NCI-H2107 (cell line): Measurements from ENCODE around the gene KRTAP16-1.
"Not testable (repeated sequence)": the region's sequence is repeated elsewhere in the genome, so short reads cannot be mapped to it uniquely, and the experiment has no call there.

ENCODE experiments used
- DNase-seq: peaks from one replicate; lab custom pipeline; 2025; lab: John Stamatoyannopoulos, UW

The KRTAP16-1 gene, protein sequence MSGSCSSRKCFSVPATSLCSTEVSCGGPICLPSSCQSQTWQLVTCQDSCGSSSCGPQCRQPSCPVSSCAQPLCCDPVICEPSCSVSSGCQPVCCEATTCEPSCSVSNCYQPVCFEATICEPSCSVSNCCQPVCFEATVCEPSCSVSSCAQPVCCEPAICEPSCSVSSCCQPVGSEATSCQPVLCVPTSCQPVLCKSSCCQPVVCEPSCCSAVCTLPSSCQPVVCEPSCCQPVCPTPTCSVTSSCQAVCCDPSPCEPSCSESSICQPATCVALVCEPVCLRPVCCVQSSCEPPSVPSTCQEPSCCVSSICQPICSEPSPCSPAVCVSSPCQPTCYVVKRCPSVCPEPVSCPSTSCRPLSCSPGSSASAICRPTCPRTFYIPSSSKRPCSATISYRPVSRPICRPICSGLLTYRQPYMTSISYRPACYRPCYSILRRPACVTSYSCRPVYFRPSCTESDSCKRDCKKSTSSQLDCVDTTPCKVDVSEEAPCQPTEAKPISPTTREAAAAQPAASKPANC

DNA sequence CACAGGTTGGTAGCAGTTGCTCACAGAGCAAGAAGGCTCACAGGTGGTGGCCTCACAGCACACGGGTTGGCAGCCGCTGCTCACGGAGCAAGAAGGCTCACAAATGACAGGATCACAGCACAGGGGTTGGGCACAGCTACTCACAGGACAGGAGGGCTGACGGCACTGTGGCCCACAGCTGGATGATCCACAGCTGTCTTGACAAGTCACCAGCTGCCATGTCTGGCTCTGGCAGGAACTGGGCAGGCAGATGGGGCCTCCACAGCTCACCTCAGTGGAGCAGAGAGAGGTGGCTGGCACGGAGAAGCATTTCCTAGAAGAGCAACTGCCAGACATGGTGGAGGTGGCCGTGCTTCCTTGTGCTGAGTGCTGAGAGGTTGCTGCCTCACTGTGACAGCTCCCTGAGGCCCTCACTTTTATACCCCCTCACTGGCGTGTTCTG is at the start of gene KRTAP16-1:
Gene KRTAP16-1, minus strand, starts transcription at position 392 of the 442 bp plus-strand sequence. Its CDS starts 56 bp downstream, at position 336.
- no peak for DNase-seq

DNA sequence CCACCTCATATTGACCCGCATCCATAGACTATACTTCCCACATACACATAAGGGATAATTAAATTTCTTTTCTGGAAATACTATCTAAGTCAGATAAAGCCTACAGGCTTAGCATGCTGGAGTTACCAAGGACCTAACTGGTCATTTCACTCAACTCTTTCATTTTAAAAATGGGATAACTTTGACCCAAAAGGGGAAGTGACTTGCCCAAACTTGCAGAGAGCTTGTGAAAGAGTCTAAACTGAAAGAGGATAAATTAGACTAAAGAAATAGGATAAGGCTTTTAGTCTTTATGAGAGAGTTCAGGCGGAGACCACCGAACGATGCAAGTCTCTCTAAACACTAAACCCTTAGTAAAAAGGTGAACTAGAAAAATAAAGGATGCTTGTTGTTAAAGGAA is 45.4 kb upstream of the KRTAP16-1 start:
- DNase-seq, result no peak

DNA sequence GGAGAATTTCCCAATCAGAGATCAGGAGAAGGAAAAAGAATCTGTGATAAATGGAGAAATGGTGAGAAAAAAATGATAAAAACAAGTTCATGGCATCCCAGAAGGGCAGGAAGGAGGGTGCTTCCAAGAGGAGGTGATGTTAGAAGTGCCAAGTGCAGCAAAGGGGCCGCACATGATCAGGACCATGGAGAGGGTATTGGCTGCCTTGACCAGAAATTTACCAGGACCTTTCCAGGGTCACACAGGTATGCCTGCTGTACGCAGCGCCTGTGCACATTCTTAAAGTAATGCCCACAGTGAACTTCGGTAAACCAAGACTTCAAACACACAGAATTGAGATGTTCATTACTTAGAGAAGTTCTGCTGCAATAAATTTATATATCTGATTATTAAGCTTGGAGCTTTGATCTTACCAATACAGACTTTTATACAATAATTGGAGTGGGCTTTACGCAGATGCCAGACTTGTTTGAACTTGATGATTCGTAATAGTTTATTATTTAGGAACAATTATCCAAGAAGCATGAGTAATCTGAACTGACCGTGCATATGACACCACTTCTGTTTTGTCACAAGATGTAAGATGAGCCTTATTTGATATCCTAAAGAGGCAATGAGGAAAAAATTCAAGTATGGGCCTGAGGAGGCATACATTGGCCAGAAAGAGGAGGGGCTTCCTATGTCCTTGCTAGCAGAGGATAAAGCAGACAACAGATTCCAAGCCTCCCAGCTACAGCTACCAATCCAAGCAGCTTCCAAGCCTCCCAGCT is 43.7 kb upstream of the KRTAP16-1 start:
- DNase-seq, result no peak

DNA sequence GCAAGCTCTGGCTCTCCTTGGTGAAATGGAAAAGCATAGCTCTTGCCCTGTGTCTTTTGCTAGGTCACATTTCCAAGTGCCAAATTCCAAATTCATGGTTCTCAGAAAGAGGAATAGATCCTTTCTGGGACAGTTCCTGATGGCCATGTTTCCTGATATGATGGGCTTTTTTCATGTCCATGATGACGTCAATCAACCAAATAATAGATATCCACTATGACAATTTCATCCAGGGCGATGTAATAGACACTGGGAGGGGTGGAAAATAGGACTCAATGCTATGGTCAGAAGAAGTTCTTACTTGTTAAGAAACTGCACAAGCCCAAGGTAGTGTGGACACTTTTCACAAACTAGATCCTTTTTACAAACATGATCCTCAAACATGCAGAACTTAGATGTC is 42.1 kb upstream of the KRTAP16-1 start:
- no peak for DNase-seq

DNA sequence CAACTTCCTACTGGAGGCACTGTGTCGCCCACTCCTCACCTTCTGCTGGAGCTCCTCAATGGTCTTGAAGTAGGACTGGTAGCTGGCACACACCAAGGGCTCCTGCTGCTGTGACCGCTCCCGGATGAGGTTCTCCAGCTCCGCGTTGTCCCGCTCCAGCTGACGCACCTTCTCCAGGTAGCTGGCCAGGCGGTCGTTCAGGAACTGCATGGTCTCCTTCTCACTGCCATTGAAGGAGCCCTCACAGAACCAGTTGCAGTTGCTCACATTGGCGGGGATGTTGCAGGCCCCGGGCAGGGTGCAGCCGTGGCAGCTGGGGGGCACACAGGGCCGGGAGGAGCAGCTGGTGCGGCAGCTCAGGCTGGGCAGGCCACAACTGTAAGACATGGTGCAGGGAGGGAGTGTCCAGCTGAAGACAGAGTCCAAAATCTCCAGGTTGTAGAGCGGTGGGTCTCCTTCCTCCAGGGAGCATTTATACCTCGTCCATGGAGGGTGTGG is 41.3 kb upstream of the KRTAP16-1 start, which contains the start of gene KRT33A:
Gene KRT33A, minus strand, starts transcription at position 448 of the 498 bp plus-strand sequence. Its CDS starts 61 bp downstream, at position 387.
- DNase-seq, result not testable (repeated sequence)

DNA sequence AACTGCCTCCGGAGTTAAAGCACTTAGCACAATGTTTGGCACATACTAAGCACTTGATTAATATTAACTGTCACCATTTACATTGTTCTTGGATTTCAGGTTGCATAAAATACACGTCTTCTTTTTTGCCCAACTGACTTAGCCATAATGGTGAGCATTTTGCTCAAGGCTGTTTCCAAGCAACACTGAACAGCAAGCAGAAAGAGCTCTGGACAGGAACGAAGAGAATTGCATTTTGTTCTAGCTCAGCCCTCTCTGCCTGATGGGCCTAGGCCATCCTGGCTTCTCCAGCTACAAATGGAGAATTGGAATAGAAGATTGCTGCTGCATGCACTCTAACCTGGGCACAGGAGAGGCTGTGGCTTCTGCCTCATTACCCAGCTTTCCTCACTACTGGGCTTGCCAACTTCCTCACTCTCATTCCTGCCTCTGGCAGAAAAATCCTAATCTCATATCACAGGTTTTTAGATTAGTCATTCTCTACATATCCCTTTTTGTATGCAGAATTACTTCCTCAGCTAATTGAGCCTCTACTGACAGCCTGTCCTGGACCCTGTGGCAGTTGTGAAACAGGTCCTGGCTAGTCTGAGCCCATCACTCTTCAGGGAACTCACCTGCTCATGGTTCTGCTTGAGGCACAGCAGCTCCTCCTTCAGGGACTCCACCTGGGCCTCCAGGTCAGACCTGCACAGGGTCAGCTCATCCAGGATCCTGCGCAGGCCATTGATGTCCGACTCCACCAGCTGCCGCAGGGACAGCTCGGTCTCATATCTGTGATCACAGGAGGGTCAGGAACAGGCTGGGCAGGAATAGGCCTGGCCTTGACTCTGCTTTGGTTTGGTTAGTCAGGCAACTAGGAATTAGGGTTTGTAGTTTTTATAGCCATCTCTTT is 39.0 kb upstream of the KRTAP16-1 start:
- no peak for DNase-seq

DNA sequence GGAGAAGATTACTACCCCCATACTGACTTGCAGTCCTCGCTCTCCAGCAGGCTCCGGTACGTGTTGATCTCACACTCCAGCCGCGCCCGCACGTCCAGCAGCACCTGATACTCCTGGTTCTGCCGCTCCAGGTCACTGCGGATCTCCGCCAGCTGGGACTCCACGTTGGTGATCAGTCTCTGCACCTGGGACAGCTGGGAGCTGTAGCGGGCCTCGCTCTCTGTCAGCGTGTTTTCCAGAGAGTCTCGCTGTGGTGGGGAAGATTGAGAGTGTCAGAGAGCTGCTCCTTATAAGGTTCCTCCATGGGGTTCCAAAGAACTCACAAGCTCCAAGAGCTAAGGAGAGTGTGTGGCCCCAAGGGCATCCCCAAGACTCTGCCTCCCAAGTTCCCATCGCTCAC is 37.3 kb upstream of the KRTAP16-1 start:
- DNase-seq, result not testable (repeated sequence)

DNA sequence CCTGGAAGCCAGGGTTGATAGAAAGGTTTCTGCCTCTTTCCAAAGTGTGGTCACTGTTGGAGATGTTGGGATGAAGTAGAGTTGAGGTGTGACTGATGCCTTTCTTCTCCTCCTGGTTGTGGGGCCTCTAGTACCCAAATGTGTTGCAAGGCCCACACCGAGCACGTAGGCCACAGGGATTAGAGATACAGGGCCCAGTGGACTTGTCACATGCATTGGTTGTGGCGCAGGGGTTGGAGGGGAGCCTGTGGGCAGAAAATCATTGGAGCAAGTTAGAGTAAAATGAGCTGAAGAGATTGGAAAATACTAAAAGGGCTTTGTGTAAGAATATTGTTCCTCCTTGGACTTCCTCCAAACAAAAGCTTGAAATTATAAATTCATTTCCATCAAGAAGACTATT is 36.9 kb upstream of the KRTAP16-1 start:
- no peak for DNase-seq

DNA sequence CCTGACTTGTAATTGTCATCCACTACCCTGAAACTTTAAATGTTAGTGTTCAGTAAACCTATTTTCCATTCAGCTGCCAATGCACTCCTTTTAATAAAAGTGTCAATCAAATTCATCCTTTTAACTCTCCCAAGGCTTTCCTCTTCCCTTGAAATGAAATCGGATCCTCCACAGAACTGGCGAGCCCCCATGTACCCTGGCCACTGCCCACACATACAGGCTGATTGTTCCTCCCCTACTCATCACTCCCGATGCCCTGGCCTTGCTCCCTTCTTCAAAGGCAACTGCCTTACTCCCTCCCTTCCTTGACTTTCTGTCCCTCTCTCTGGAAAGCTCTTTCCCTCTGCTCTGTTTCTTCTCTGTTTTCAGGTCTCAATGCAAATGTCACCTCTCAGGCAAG is 33.9 kb upstream of the KRTAP16-1 start:
- DNase-seq, result no peak

DNA sequence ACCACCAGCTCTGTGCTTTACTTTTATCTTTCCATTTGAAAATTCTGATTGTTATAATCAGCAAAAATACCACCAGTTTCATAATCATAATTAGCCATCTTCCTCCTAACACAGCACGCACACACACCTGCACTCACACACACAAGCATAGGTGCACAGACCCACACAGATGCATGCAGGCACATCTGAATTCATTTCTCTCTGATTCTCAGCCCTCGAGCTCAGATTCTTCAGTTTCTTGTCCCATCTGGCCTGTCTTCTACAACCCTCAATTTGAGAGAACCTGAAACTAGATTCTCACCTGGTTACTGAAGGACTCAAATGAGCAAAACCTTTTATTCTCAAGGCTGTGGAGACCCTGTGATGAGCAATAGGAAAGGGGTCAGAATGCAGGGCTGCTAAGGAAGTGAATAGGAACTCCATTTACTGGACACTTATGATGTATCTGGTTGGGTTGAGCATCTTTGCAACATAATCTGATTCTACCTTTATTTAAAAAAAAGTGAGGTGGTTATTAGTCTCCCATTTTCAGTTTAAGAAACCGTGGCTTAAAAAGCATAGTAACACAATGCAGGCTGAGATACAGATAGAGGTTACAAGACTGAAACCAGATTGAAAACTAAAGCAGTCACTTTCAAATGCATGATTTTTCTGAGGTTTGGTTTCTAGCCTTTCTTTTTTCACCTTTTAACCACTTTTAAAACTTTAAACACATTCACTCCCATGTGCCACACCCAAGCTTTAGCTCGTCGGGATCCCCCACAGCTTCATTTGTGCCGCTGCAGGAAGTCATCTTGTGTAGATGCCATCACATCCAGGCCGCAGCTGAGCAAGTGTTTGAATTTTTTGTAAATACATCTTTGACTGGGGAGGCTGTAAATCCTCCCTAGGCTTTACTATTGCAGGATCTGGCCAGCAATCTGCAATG is 32.1 kb upstream of the KRTAP16-1 start:
- DNase-seq, result no peak

DNA sequence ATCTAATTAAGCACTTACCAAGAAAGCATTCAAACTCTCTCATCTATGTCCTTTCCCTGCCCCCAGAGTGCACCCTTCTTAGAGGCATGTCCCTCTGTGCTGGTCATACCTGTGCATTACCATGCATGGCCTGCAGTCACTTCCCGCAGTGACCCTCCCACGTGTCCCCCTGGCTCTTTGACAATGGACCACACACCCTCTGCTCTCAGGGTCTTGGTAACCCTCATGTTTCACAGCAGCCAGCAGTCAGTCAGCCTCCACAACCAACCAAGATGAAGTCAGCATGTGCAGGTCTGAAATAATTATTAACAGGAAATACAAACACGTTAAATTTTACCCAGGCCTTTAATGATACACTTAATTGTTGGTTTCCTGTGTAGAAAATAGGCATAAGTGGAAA is 31.4 kb upstream of the KRTAP16-1 start:
- DNase-seq, result no peak

DNA sequence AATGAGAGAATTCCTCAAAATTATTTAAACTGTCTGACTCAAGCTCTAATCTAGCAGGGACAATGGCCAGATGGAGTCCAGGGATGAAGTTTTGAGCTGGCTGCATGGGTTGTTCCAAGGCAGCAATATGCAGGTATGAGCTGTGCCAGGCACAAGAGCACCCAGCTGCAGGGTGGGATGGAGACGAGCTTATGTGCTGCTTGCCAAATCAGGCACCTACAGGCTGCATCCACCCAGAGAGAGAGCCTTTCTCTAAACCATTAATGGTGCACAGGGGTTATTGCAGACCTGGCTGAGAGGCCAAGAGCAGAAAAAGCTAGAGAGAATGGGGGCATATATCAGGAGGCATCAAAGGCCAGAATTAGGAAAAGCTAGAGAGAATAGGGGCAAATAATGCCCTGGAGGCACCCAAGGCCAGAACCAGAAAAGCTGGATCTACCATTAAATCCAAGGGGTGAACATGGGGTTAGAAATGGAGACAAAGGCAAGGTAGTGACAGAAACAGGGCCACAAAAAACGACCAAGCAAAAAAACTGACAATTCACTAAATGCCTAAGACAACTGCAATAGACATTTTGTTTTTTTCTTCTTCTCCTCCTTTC is 30.6 kb upstream of the KRTAP16-1 start:
- DNase-seq, result no peak

DNA sequence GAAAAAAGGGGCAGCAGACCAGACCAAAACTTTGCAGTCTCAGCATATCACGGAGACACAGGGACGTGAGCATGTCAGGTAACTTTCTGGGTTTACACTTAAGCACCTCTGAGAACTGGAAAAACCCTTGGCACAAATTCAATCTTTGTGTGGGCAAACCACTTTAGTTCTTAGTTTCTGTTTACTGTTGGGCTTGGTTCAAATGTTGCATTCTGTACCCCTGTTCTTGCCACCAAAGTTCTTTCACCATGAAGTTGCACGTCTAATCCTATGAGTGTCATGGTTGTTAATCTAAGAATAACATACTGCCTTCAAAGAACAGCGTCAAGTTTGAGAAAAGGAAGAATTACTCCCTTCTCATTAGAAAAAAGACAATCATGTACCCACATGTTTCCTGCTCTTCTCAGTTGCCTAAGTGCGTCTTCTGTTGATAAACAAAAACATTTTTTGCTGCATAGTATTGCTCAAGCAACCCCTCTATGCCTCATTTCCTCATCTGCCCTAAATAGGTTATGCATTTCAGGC is 29.9 kb upstream of the KRTAP16-1 start:
- DNase-seq, result no peak

DNA sequence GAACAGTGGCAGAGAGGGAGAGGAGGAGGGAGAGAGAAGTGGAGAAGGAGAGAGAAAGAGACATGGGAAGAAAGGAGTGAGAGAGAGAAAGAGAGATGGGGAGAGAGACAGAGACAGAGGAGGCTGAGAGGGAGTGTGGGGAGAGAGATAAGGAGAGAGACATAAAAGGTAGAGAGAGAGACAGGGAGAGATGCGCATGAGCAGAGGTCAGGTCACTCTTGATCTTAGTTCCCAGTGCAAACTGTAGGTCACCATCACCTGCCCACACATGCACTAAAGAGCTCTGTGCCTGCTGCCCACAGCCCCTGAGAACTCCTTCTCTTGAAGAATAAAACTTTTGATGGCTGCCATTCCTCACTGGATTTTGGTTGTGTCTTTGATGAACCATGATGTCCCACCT is 26.6 kb upstream of the KRTAP16-1 start:
- DNase-seq, result no peak

DNA sequence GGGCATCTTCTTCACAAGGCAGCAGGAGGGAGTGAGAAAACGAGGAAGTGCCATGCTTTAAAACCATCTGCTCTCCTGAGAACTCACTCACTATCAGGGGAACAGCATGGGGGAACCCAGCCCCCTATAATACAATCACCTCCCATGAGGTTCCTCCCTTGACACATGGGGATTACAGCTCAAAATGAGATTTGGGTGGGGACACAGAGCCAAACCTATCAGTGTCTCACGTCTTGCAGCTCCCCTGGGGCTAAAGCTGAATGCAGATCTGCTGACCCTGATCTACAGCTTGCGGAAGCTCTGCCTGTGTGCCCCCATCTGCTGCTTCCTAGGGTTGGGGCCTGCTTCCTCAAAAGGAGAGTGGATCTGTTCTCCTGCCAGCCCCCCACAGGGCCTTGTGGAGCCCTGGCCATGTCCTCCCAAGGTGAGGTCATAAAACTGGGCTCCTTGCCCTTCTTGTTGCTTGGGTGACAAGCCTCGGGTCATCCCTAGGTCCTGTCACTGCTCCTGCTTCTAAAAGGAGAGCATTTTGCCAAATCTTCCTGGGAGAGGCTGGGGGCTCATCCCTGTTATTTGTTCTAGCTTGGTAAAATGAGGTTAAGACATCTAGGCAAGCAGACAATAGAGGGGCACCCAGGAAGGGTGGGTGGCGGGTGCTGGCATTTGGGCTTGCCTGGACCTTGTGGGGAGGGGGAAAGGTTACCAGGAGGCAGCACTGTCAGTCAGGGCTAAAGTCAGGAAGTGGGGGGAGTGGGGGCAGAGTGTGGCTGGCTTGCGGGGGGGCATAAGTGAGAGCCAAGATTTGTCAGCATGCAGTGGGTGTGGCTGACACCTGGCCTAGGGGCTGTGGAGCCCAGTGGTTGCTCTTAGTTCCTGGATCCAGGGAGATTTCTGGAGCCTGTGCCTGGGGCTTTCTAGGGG is 25.5 kb upstream of the KRTAP16-1 start:
- no peak for DNase-seq

DNA sequence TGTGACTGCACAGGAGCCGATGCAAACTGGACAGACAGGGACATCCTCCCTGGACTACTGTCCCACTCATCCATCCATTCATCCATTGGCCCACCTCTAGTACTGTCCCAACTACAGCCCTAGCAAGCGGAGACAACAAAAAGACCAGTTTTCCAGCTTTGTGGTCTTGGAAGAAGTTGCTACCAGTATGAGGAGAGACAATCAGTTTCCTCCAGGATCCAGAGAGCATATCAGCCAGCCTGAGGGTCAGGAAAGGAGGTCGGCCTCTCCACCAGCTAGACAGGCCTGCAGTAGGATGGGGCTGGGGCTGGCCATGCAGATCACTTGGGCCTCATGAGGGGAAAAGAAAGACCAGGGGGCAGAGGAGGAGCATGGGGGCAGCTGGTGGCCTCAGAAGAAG is 24.7 kb upstream of the KRTAP16-1 start:
- DNase-seq, result no peak

DNA sequence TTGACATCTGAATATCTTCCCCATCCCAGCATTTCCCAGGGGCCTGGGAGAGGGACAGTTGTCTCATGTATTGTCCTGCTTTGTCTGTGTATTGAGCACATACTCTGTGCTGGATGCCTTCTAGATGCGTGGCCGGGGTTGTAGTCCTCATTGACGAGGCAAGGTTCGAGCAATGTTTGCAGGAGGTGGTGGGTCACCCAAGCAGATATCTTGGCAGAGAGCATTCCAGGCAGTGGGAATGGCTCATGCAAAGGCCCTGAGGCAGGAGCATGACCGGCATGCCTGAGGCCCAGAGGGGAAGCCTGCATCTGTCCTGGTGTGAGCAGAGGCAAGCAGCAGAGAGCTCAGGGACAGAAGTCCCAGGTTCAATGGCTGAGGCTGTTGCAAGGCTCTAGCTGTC is 24.0 kb upstream of the KRTAP16-1 start:
- no peak for DNase-seq

DNA sequence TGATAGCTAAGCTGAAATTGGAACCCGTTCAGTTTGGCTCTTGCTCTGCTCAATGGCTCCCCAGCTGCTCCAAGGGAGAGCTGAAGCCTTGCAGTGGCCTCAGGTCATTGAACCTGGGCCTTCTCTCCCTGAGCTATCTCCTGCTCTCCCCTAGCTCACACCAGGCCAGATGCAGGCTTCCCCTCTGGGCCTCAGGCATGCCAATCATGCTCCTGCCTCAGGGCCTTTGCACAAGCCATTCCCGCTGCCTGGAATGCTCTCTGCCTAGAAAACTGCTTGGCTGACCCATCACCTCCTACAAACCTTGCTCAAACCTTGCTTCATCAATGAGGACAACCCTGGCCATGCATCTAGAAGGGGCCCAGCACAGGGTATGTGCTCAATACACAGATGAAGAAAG is 23.1 kb upstream of the KRTAP16-1 start:
- no peak for DNase-seq

DNA sequence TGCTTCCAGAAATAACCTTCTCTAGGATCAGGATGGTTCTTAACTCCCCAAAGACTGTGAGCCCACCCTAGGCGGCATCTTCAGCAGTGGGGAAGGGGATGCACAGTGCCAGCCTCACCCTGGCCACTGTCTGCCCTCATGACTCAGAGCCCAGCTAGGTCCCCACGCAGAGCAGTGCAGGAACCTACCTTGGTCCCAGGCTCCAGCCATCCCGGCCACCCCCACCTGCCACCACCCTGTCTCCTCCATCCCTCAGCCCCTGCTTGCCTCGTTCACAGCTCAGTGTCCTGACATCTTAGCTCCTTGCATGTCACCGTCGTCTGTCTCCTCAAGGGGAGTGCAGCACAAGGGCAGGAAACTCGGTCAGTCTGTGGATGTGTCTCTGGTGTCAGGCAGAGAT is 22.5 kb upstream of the KRTAP16-1 start:
- DNase-seq, result no peak
